Smooth muscle cell (in vitro differentiated cells): ENCODE results near the gene AP1G1. TPM values are rescaled to one million over a fixed set of nuclear protein-coding genes. Genes with fewer than 3 reads are reported as not detected.
A peak's percentile ranks its signal among the peaks of the same experiment; 100 is the strongest.

ENCODE experiments used
- DNase-seq: peaks from one replicate; lab custom pipeline; 2025; ENCODE audit not compliant: unreplicated experiment; lab: John Stamatoyannopoulos, UW
- H2AFZ ChIP-seq: fragments of 200-600 bp; sonication (generic); 2 replicates; pipeline ENCODE4 v1.6.0; 2016; ENCODE audit warnings: antibody characterized with exemption, low read depth, mild to moderate bottlenecking
- H3F3A ChIP-seq: fragments of 200-600 bp; sonication (generic); 2 replicates; pipeline ENCODE4 v1.6.0; 2017; ENCODE audit warnings: antibody characterized with exemption, low read depth
- H3K27ac ChIP-seq: fragments of 200-600 bp; sonication (generic); 2 replicates; pipeline ENCODE4 v1.5.1; 2016; ENCODE audit warnings: low read depth, mild to moderate bottlenecking
- H3K27me3 ChIP-seq: fragments of 200-600 bp; sonication (generic); 2 replicates; pipeline ENCODE4 v1.6.1; 2016; ENCODE audit warnings: low read depth, mild to moderate bottlenecking
- H3K36me3 ChIP-seq: fragments of 200-600 bp; sonication (generic); 2 replicates; pipeline ENCODE4 v1.5.1; 2016; ENCODE audit warnings: low read depth
- H3K4me1 ChIP-seq: fragments of 200-600 bp; sonication (generic); 2 replicates; pipeline ENCODE4 v1.5.1; 2016; ENCODE audit warnings: low read depth
- H3K4me2 ChIP-seq: fragments of 200-600 bp; sonication (generic); 2 replicates; pipeline ENCODE4 v1.6.0; 2016; ENCODE audit warnings: mild to moderate bottlenecking
- H3K4me3 ChIP-seq: fragments of 200-600 bp; sonication (generic); 2 replicates; pipeline ENCODE4 v1.5.1; 2016; ENCODE audit warnings: mild to moderate bottlenecking
- H3K79me2 ChIP-seq: fragments of 200-600 bp; sonication (generic); 2 replicates; pipeline ENCODE4 v1.6.0; 2016; ENCODE audit warnings: low read depth, mild to moderate bottlenecking
- H3K9ac ChIP-seq: fragments of 200-600 bp; sonication (generic); 2 replicates; pipeline ENCODE4 v1.6.0; 2016; ENCODE audit warnings: low read depth
- H3K9me3 ChIP-seq: fragments of 200-600 bp; sonication (generic); replicated peaks from 2 replicates; pipeline ENCODE4 v1.5.1; 2016; ENCODE audit warnings: low read depth
- H4K20me1 ChIP-seq: fragments of 200-600 bp; sonication (generic); 2 replicates; pipeline ENCODE4 v1.6.0; 2016; ENCODE audit warnings: low read depth
- CTCF ChIP-seq: fragments of 200-600 bp; sonication (generic); IDR thresholded peaks from 2 replicates; pipeline ENCODE4 v1.5.1; 2017; ENCODE audit warnings: borderline replicate concordance, mild to moderate bottlenecking, antibody characterized with exemption; ENCODE audit not compliant: insufficient read depth, poor library complexity, severe bottlenecking
- WGBS: methylation state at CpG from one replicate; pipeline ENCODE4 v1.1.7; 2016; ENCODE audit warnings: low lambda C conversion rate; 5-methylcytosine and 5-hydroxymethylcytosine counted together
- polyA plus RNA-seq: library from polyadenylated mRNA; unstranded; fragments of >200 nt; fragmentation: Nextera tagmentation; extraction: Ambion mirVana; gene quantifications from 2 replicates; pipeline ENCODE4 v1.2.1, GENCODE V29; 2016
- total RNA-seq: library from RNA; depleted of rRNA; stranded (reverse); fragments of >200 nt; gene quantifications from 2 replicates; pipeline ENCODE4 v1.2.3, GENCODE V29; 2014

AP1G1 gene
- total and polyA plus RNA-seq, 2 experiments from 2014 or later = 17.1 to 84.4 TPM

- peak; percentile 59 for DNase-seq
- H4K20me1 ChIP-seq = peaks cover 35% of the 10 kb centered on the region
- peak overlapping the region; percentile 96 for H3K4me3 ChIP-seq
- H3K79me2 ChIP-seq = peaks cover 35% of the 10 kb centered on the region
- 2% methylated on average over 12 of the region's 104 CpGs for WGBS
- no peak overlapping the region for H3K9ac ChIP-seq
- H3K9me3 ChIP-seq = no peaks in the 10 kb centered on the region
- peak overlapping the region; percentile 90 for H3K4me2 ChIP-seq
- H2AFZ ChIP-seq = no peak overlapping the region
- no peaks in the 10 kb centered on the region for H3K27me3 ChIP-seq
- H3K27ac ChIP-seq = peak overlapping the region; percentile 73
- H3F3A ChIP-seq = peaks cover 25% of the 10 kb centered on the region
- no peaks in the 10 kb centered on the region for H3K4me1 ChIP-seq
- TF ChIP-seq CTCF = no peak
- H3K36me3 ChIP-seq = no peaks in the 10 kb centered on the region
Observed at GRCh38 chr16:71723537-71724319, 84.9 kb downstream of the AP1G1 start.

GRCh38 chr16:71722801-71723536 lies 85.7 kb downstream of the AP1G1 start:
- Histone ChIP-seq H4K20me1 (peaks cover 41% of the 10 kb centered on the region), H3K9ac (peak overlapping the region; percentile 20), H3K9me3 (no peaks in the 10 kb centered on the region), H3K4me3 (peak overlapping the region; percentile 96), H3K36me3 (no peaks in the 10 kb centered on the region), H3K4me2 (peak overlapping the region; percentile 90), H3F3A (peaks cover 25% of the 10 kb centered on the region), H3K27me3 (no peaks in the 10 kb centered on the region), H3K79me2 (peaks cover 41% of the 10 kb centered on the region), H3K4me1 (no peaks in the 10 kb centered on the region), H2AFZ (peak overlapping the region; percentile 56), H3K27ac (peak overlapping the region; percentile 73)
- under 1% methylated on average over 59 of the region's 59 CpGs for WGBS
- peak; percentile 57 for DNase-seq
- TF ChIP-seq CTCF = no peak

GRCh38 chr16:71721066-71721740 lies 87.4 kb downstream of the AP1G1 start:
- no peaks in the 10 kb centered on the region for H3K36me3 ChIP-seq
- TF ChIP-seq CTCF = no peak
- H4K20me1 ChIP-seq = peaks cover 44% of the 10 kb centered on the region
- H3K9me3 ChIP-seq = no peaks in the 10 kb centered on the region
- H3K9ac ChIP-seq = no peak overlapping the region
- H3K27ac ChIP-seq = no peak overlapping the region
- peaks cover 17% of the 10 kb centered on the region for H3F3A ChIP-seq
- no peaks in the 10 kb centered on the region for H3K27me3 ChIP-seq
- H3K4me3 ChIP-seq = no peak overlapping the region
- DNase-seq = no peak
- H3K79me2 ChIP-seq = peaks cover 56% of the 10 kb centered on the region
- 85% methylated on average over 8 of the region's 8 CpGs for WGBS
- no peak overlapping the region for H2AFZ ChIP-seq
- H3K4me2 ChIP-seq = no peak overlapping the region
- no peaks in the 10 kb centered on the region for H3K4me1 ChIP-seq
